ENCODE data around the gene COPS9. TPM values are rescaled to one million over a fixed set of nuclear protein-coding genes. Genes with fewer than 3 reads are reported as not detected.

Gene COPS9
- total RNA-seq, 1 experiment from 2014 or later, result 473 TPM

DNA sequence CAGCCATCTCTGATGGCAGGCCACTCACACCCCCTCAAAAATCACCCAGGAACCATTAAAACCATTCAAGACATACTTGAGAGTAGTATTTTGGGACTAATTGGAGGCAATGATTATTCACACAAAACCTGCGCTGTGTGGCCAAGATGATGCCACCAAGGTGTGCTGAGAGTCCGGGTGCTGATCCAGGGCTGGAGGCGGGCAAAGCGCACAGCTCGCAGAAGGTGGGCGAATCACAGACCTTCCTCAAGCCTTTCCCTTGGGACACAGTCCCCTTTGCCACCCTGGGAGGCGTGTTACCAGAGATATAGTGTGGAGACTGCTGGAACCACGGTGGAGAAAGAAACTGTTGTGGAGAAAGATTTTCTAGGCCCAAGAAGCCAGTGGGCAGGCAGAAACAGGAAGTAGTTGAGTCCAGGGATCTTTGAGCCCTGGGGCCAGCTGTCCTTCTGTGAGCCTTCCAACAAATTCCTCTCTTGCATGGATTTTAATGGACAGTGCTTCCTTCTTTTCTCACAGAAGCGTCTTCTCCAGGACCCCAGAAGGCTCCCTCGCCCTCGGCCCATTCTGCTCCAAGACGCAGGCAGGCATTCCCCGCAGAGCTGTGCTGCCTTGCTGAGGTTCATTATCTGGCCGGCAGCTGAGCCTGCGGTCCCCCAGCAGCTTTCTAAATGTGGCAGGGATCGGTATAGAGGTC lies 8.0 kb downstream of the COPS9 start:
- H3K27ac ChIP-seq (ENCODE audit: low read length), result no peak overlapping the region
- H3K36me3 ChIP-seq (ENCODE audit: low read depth, low read length), result peaks cover 19% of the 10 kb centered on the region
- no peaks in the 10 kb centered on the region for H4K20me1 ChIP-seq (ENCODE audit: low read length)
- DNase-seq, result no peak
- CTCF ChIA-PET, result no interaction called here
- H3K4me3 ChIP-seq (ENCODE audit: low read length), result no peak overlapping the region
- H3K9ac ChIP-seq (ENCODE audit: low read length), result no peak overlapping the region
- no peak overlapping the region for H3K4me2 ChIP-seq (ENCODE audit: low read length)
- no peak overlapping the region for H2AFZ ChIP-seq (ENCODE audit: low read length)
- H3K4me1 ChIP-seq (ENCODE audit: insufficient read depth, low read length), result no peaks in the 10 kb centered on the region
- no peaks in the 10 kb centered on the region for H3K9me2 ChIP-seq (replicated peaks; ENCODE audit: low read length)
- intact Hi-C loops (cut with micrococcal nuclease), result no loop called here
- TF ChIP-seq EZH2phosphoT487 (IDR thresholded peaks at IDR 0.05; ENCODE audit: borderline replicate concordance, low read length), result no peak
- TF ChIP-seq EZH2 (IDR thresholded peaks at IDR 0.05; ENCODE audit: low read length, unreplicated experiment), result no peak
- TF ChIP-seq, protein P1, sequence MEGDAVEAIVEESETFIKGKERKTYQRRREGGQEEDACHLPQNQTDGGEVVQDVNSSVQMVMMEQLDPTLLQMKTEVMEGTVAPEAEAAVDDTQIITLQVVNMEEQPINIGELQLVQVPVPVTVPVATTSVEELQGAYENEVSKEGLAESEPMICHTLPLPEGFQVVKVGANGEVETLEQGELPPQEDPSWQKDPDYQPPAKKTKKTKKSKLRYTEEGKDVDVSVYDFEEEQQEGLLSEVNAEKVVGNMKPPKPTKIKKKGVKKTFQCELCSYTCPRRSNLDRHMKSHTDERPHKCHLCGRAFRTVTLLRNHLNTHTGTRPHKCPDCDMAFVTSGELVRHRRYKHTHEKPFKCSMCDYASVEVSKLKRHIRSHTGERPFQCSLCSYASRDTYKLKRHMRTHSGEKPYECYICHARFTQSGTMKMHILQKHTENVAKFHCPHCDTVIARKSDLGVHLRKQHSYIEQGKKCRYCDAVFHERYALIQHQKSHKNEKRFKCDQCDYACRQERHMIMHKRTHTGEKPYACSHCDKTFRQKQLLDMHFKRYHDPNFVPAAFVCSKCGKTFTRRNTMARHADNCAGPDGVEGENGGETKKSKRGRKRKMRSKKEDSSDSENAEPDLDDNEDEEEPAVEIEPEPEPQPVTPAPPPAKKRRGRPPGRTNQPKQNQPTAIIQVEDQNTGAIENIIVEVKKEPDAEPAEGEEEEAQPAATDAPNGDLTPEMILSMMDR (conservative IDR thresholded peaks at IDR 0.05; ENCODE audit: low read depth, low read length), result no peak
- POLR2A ChIA-PET (ENCODE audit: unreplicated experiment), result no interaction called here
- H3K27me3 ChIP-seq (ENCODE audit: low read length), result no peaks in the 10 kb centered on the region
- ATAC-seq, result no peak
- H3F3A ChIP-seq (ENCODE audit: low read length, unreplicated experiment), result no peaks in the 10 kb centered on the region
- H3K9me3 ChIP-seq (ENCODE audit: low read length), result no peaks in the 10 kb centered on the region
- no TSS peak for BruUV-seq (replicated peaks)
- no peaks in the 10 kb centered on the region for H3K79me2 ChIP-seq (ENCODE audit: low read length)

DNA sequence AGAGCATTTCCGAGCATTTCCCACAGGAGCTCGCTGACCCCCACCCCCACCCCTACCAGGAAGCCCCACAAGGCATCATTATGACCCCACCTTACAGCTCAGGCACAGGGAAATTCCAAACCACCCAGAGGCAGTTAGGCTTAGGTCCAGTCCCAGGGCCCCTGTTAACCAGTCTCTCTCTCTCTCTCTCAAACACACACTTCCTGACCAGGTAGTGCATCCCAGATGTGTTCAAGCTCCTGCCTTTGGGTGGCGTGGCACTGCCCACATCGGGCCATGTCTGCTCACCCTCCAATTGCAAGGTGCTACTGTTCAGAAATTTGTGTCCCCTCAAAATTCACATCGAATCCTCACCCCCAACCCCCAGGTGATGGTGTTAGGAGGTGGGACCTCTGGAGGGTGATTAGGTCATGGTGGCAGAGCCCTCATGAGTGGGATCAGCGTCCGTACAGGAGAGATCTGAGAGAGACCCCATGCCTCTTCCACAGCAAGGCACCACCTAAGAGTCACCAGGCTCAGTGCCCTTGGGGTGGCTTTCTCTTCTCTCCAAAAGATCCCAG lies 8.8 kb downstream of the COPS9 start:
- ATAC-seq, result no peak
- no peak overlapping the region for H3K9ac ChIP-seq (ENCODE audit: low read length)
- no peaks in the 10 kb centered on the region for H3K9me3 ChIP-seq (ENCODE audit: low read length)
- no peak for DNase-seq
- H3F3A ChIP-seq (ENCODE audit: low read length, unreplicated experiment), result no peaks in the 10 kb centered on the region
- H3K79me2 ChIP-seq (ENCODE audit: low read length), result no peaks in the 10 kb centered on the region
- no peak overlapping the region for H3K4me2 ChIP-seq (ENCODE audit: low read length)
- intact Hi-C loops (cut with micrococcal nuclease), result no loop called here
- no peak overlapping the region for H2AFZ ChIP-seq (ENCODE audit: low read length)
- H3K4me1 ChIP-seq (ENCODE audit: insufficient read depth, low read length), result no peaks in the 10 kb centered on the region
- no TSS peak for BruUV-seq (replicated peaks)
- H3K9me2 ChIP-seq (replicated peaks; ENCODE audit: low read length), result no peaks in the 10 kb centered on the region
- ChIA-PET POLR2A (ENCODE audit: unreplicated experiment) (no interaction called here), CTCF (no interaction called here)
- peaks cover 16% of the 10 kb centered on the region; the same call in 1 of the 2 replicates for H3K36me3 ChIP-seq (ENCODE audit: low read depth, low read length)
- H3K4me3 ChIP-seq (ENCODE audit: low read length), result no peak overlapping the region
- H3K27me3 ChIP-seq (ENCODE audit: low read length), result no peaks in the 10 kb centered on the region
- TF ChIP-seq EZH2 (IDR thresholded peaks at IDR 0.05; ENCODE audit: low read length, unreplicated experiment), result no peak
- TF ChIP-seq EZH2phosphoT487 (IDR thresholded peaks at IDR 0.05; ENCODE audit: borderline replicate concordance, low read length), result no peak
- TF ChIP-seq, protein P1 (conservative IDR thresholded peaks at IDR 0.05; ENCODE audit: low read depth, low read length), result no peak
- H4K20me1 ChIP-seq (ENCODE audit: low read length), result no peaks in the 10 kb centered on the region
- H3K27ac ChIP-seq (ENCODE audit: low read length), result no peak overlapping the region

DNA sequence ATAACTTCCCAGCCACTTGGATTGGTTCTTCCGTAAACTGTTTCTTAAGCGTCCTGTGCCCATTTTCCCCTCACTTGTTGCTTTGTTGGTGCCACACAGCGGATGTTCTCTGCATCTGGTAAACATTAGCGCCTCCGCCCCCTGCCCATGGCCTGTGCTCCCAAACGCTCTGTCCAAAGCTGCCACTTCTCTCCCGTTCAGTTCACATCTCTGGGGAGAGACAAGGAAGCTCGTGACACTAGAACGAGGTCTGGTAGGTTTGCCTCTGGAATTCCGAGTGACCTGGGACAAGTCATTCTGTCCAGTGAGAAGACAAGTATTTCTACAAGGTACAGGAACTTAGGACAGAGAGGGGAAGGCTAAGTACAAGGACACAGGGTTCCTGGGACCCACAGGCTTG lies 9.4 kb downstream of the COPS9 start:
- BruUV-seq (replicated peaks), result no TSS peak
- Histone ChIP-seq H3K4me2 (ENCODE audit: low read length) (no peak overlapping the region), H3K27ac (ENCODE audit: low read length) (no peak overlapping the region), H3K9ac (ENCODE audit: low read length) (no peak overlapping the region), H3F3A (ENCODE audit: low read length, unreplicated experiment) (no peaks in the 10 kb centered on the region), H3K4me1 (ENCODE audit: insufficient read depth, low read length) (no peaks in the 10 kb centered on the region), H3K9me2 (replicated peaks; ENCODE audit: low read length) (no peaks in the 10 kb centered on the region), H3K79me2 (ENCODE audit: low read length) (no peaks in the 10 kb centered on the region), H2AFZ (ENCODE audit: low read length) (no peak overlapping the region), H3K9me3 (ENCODE audit: low read length) (no peaks in the 10 kb centered on the region), H3K36me3 (ENCODE audit: low read depth, low read length) (peaks cover 12% of the 10 kb centered on the region; the same call in 1 of the 2 replicates), H3K4me3 (ENCODE audit: low read length) (no peak overlapping the region), H4K20me1 (ENCODE audit: low read length) (no peaks in the 10 kb centered on the region), H3K27me3 (ENCODE audit: low read length) (no peaks in the 10 kb centered on the region)
- no peak for ATAC-seq
- intact Hi-C loops (cut with micrococcal nuclease), result no loop called here
- ChIA-PET CTCF (no interaction called here), POLR2A (ENCODE audit: unreplicated experiment) (no interaction called here)
- DNase-seq, result no peak
- no peak for TF ChIP-seq EZH2phosphoT487 (IDR thresholded peaks at IDR 0.05; ENCODE audit: borderline replicate concordance, low read length)
- no peak for TF ChIP-seq EZH2 (IDR thresholded peaks at IDR 0.05; ENCODE audit: low read length, unreplicated experiment)
- TF ChIP-seq, protein P1 (conservative IDR thresholded peaks at IDR 0.05; ENCODE audit: low read depth, low read length), result no peak

Measured in PC-3 (cell line).